AG04449 (cell line): ENCODE results near the gene DMD.

Experiments used
- CTCF ChIA-PET: fragments of 350-600 bp; formaldehyde crosslinking; extraction: SDS; loops from one replicate; lab custom pipeline; 2021; ENCODE audit warnings: antibody characterized with exemption; lab: Yijun Ruan, JAX
- POLR2A ChIA-PET: fragments of 400-600, 350-600 bp; formaldehyde crosslinking; extraction: SDS; loops from one replicate; lab custom pipeline; 2020; ENCODE audit warnings: antibody characterized with exemption, inconsistent platforms; lab: Yijun Ruan, JAX
- DNase-seq: peaks from one replicate; pipeline ENCODE4 v3.0.0-alpha.2; 2010; ENCODE audit warnings: low read depth, low spot score
- H3K4me3 ChIP-seq: 2 replicates; pipeline ENCODE4 v1.5.1; 2011; ENCODE audit warnings: low read depth, mild to moderate bottlenecking, control low read depth, low read length
- CTCF ChIP-seq: IDR thresholded peaks from one replicate; pipeline ENCODE4 v1.5.1; 2011; ENCODE audit warnings: mild to moderate bottlenecking, moderate library complexity, low read length, control low read depth, inconsistent platforms; ENCODE audit not compliant: insufficient read depth; ENCODE audit errors: missing control alignments

DMD gene

DNA sequence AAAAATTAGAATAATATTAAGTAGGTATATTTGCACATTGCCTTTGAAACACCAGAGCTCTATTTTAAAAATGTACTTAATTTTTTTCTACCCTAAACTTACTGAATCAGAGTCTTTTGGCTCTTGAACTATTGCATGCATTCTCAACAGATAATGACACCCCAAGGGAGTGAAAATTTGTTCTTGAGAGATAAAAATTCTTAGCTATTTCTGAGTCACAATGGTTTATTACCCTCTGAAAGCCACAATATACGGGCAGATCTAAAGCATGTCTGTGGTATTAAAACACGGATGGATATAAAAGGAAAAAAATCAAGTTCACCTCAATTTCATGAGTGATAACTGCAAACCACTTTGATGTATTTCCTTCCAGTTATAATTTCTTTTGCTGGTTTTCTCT, 1503.2 kb downstream of the DMD start:
- TF ChIP-seq CTCF, result no peak
- no peak overlapping the region for H3K4me3 ChIP-seq
- ChIA-PET CTCF (no interaction called here), POLR2A (no interaction called here)
- DNase-seq, result no peak

- no peak for DNase-seq
- POLR2A ChIA-PET, result no interaction called here
Measured at GRCh38 chrX:31706466-31706865, 1504.9 kb downstream of the DMD start.

DNA sequence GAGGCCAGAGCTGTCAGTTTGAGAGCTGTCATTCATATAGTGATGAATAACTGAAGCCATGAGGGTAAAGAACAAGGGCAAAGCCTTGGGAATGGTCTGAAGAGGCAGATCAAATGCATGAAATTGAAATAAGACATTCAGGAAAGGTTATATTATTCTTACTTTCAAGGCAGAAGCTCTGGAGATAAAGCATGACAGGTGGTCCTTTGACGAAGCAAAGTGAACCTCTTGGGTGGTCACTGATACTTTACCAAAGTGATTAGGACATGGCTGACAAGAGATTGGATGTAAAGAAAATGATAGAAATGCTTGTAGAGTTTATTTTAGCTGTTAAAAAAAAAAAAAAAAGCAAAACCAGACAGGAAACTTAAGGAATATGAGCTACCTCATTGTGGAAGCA, 1505.5 kb downstream of the DMD start:
- no peak overlapping the region for H3K4me3 ChIP-seq
- CTCF ChIA-PET, result interaction anchor here (1.7 kb wide), 1 partner anchor 667 kb away, joined by 4 read pairs; no protein-coding TSS in a partner anchor
- no peak for TF ChIP-seq CTCF
- POLR2A ChIA-PET, result no interaction called here
- DNase-seq, result no peak

More at GRCh38 chrX:31706466-31706865, 1504.9 kb downstream of the DMD start:
- CTCF ChIA-PET, result interaction anchor here (1.7 kb wide), 1 partner anchor 668 kb away, joined by 4 read pairs; no protein-coding TSS in a partner anchor
- no peak for TF ChIP-seq CTCF
- no peak overlapping the region for H3K4me3 ChIP-seq

- POLR2A ChIA-PET, result no interaction called here
- DNase-seq, result no peak
- CTCF ChIA-PET, result no interaction called here
- TF ChIP-seq CTCF, result no peak
- H3K4me3 ChIP-seq, result no peak overlapping the region
Measured at GRCh38 chrX:31704938-31705337, 1506.4 kb downstream of the DMD start.

- ChIA-PET CTCF (no interaction called here), POLR2A (no interaction called here)
- no peak for TF ChIP-seq CTCF
- no peak for DNase-seq
- H3K4me3 ChIP-seq, result no peak overlapping the region
Measured at GRCh38 chrX:31702222-31702621, 1509.1 kb downstream of the DMD start.

- ChIA-PET CTCF (no interaction called here), POLR2A (no interaction called here)
- no peak overlapping the region for H3K4me3 ChIP-seq
- DNase-seq, result no peak
- no peak for TF ChIP-seq CTCF
Measured at GRCh38 chrX:31697294-31697916, 1513.9 kb downstream of the DMD start.
